GM23338 (cell line): ENCODE data around the gene STOX2. TPM values are rescaled to one million over a fixed set of nuclear protein-coding genes. Genes with fewer than 3 reads are reported as not detected.

ENCODE experiments used
- ATAC-seq: fragments of 200-7000 bp; cut with Tn5 transposase; 3 replicates; pipeline ENCODE4 v1.9.1; 2020
- DNase-seq: peaks from one replicate; pipeline ENCODE4 v3.0.0-alpha.2; 2015; ENCODE audit warnings: low spot score
- H2AFZ ChIP-seq: fragments of 200-600 bp; sonication (generic); 2 replicates; pipeline ENCODE4 v1.8.0; 2016; ENCODE audit warnings: antibody characterized with exemption, mild to moderate bottlenecking, moderate library complexity
- H3F3A ChIP-seq: fragments of 200-600 bp; sonication (generic); replicated peaks from 2 replicates; pipeline ENCODE4 v1.8.0; 2017; ENCODE audit warnings: antibody characterized with exemption, mixed run types, low read depth
- H3K27ac ChIP-seq: fragments of 200-600 bp; sonication (generic); 2 replicates; pipeline ENCODE4 v1.6.1; 2016; ENCODE audit warnings: low read depth
- H3K27me3 ChIP-seq: fragments of 200-600 bp; sonication (generic); 2 replicates; pipeline ENCODE4 v1.8.0; 2016; ENCODE audit warnings: mild to moderate bottlenecking, mixed run types, moderate library complexity; ENCODE audit not compliant: insufficient read depth
- H3K36me3 ChIP-seq: fragments of 200-600 bp; sonication (generic); 2 replicates; pipeline ENCODE4 v1.8.0; 2016; ENCODE audit warnings: mild to moderate bottlenecking; ENCODE audit not compliant: insufficient read depth
- H3K4me1 ChIP-seq: fragments of 200-600 bp; sonication (generic); 2 replicates; pipeline ENCODE4 v1.8.0; 2016; ENCODE audit warnings: mild to moderate bottlenecking, moderate library complexity; ENCODE audit not compliant: insufficient read depth
- H3K4me2 ChIP-seq: fragments of 200-600 bp; sonication (generic); 2 replicates; pipeline ENCODE4 v1.7.1; 2017; ENCODE audit warnings: mixed run types
- H3K4me3 ChIP-seq: fragments of 200-600 bp; sonication (generic); 2 replicates; pipeline ENCODE4 v1.6.1; 2016; ENCODE audit warnings: mixed run types
- H3K79me2 ChIP-seq: fragments of 200-600 bp; sonication (generic); replicated peaks from 2 replicates; pipeline ENCODE4 v1.8.0; 2017; ENCODE audit warnings: mild to moderate bottlenecking; ENCODE audit not compliant: insufficient read depth
- H3K9me2 ChIP-seq: fragments of 200-600 bp; sonication (generic); 2 replicates; pipeline ENCODE4 v1.8.0; 2017; ENCODE audit not compliant: insufficient read depth
- H4K20me1 ChIP-seq: fragments of 200-600 bp; sonication (generic); replicated peaks from 2 replicates; pipeline ENCODE4 v1.8.0; 2017; ENCODE audit warnings: mild to moderate bottlenecking; ENCODE audit not compliant: insufficient read depth
- H3K27ac Mint-ChIP-seq: 2 replicates; pipeline ENCODE4 v1.8.0; 2020; ENCODE audit warnings: inconsistent platforms, mild to moderate bottlenecking, moderate library complexity, mixed read lengths
- H3K27me3 Mint-ChIP-seq: 3 replicates; pipeline ENCODE4 v1.8.0; 2022; ENCODE audit warnings: low read depth, mild to moderate bottlenecking, moderate library complexity, mixed read lengths, inconsistent platforms; ENCODE audit not compliant: insufficient read depth, poor library complexity
- H3K36me3 Mint-ChIP-seq: 3 replicates; pipeline ENCODE4 v1.8.0; 2021; ENCODE audit warnings: low read depth, mild to moderate bottlenecking, inconsistent platforms, moderate library complexity, mixed read lengths
- H3K4me1 Mint-ChIP-seq: 3 replicates; pipeline ENCODE4 v1.8.0; 2020; ENCODE audit warnings: mild to moderate bottlenecking, inconsistent platforms, mixed read lengths
- H3K4me3 Mint-ChIP-seq: 3 replicates; pipeline ENCODE4 v1.8.0; 2021; ENCODE audit warnings: moderate library complexity, mild to moderate bottlenecking, inconsistent platforms, mixed read lengths
- H3K9me3 Mint-ChIP-seq: 3 replicates; pipeline ENCODE4 v1.8.0; 2020; ENCODE audit warnings: moderate library complexity, mild to moderate bottlenecking, inconsistent platforms, mixed read lengths
- CTCF ChIP-seq, 2 experiments: fragments of 200-600 bp in 1 of 2; sonication (generic) in 1 of 2; conservative IDR thresholded peaks; 2 replicates each; pipeline versions ENCODE4 v1.5.1 to v1.6.1; 2016 to 2017; ENCODE audit warnings: antibody characterized with exemption in 2 of 2, low read depth in 2 of 2, mild to moderate bottlenecking in 2 of 2, moderate library complexity in 1 of 2
- EZH2phosphoT487 ChIP-seq: fragments of 200-600 bp; sonication (generic); IDR thresholded peaks from one replicate; pipeline ENCODE4 v1.8.1; 2018; ENCODE audit warnings: antibody characterized with exemption; ENCODE audit not compliant: unreplicated experiment
- POLR2AphosphoS5 ChIP-seq: IDR thresholded peaks from 2 replicates; pipeline ENCODE4 v1.6.1; 2016; ENCODE audit warnings: antibody characterized with exemption, low read depth
- STAT1 ChIP-seq: IDR thresholded peaks from one replicate; pipeline ENCODE4 v1.6.1; 2016; ENCODE audit warnings: antibody characterized with exemption; ENCODE audit not compliant: unreplicated experiment
- ZNF114 ChIP-seq: fragments of 250-450 bp; sonication (Bioruptor Pico); IDR thresholded peaks from 2 replicates; pipeline ENCODE4 v1.5.0; 2020; ENCODE audit warnings: mild to moderate bottlenecking, moderate library complexity
- ZNF462 ChIP-seq: fragments of 250-450 bp; sonication (Bioruptor Pico); IDR thresholded peaks from 2 replicates; pipeline ENCODE4 v1.5.0; 2020; ENCODE audit warnings: mild to moderate bottlenecking, moderate library complexity
- polyA plus RNA-seq: library from polyadenylated mRNA; unstranded; fragments of >200 nt; fragmentation: Nextera tagmentation; extraction: Ambion mirVana; gene quantifications from 2 replicates; pipeline ENCODE4 v1.2.1, GENCODE V29; 2016
- total RNA-seq: library from RNA; depleted of rRNA; stranded (reverse); fragments of >200 nt; shearing (Covaris generic); gene quantifications from 2 replicates; pipeline ENCODE4 v1.2.3, GENCODE V29; 2014

Gene STOX2
- total and polyA plus RNA-seq, 2 experiments from 2014 or later: 19.8 to 20.6 TPM

GRCh38 chr4:183897193-183897592 is 7.9 kb upstream of the STOX2 start (continued):
- TF ChIP-seq ZNF462 (CRISPR knock-in tag): no peak
- no peak for TF ChIP-seq EZH2phosphoT487
- TF ChIP-seq ZNF114 (CRISPR knock-in tag): no peak

- Histone ChIP-seq H3F3A (no peaks in the 10 kb centered on the region), H4K20me1 (no peaks in the 10 kb centered on the region), H3K27ac (no peak overlapping the region), H3K4me3 (no peak overlapping the region), H3K36me3 (peaks cover 8% of the 10 kb centered on the region; the same call in 1 of the 2 replicates), H2AFZ (no peak overlapping the region), H3K27me3 (peaks cover 5% of the 10 kb centered on the region), H3K4me1 (no peaks in the 10 kb centered on the region), H3K9me2 (peaks cover 10% of the 10 kb centered on the region; the same call in 1 of the 2 replicates), H3K79me2 (no peaks in the 10 kb centered on the region), H3K4me2 (no peak overlapping the region)
- ATAC-seq (no peak), DNase-seq (no peak)
- no peaks in the 10 kb centered on the region for H3K4me1 Mint-ChIP-seq
- H3K27me3 Mint-ChIP-seq: peaks cover 6% of the 10 kb centered on the region
- no peak overlapping the region for H3K27ac Mint-ChIP-seq
- peaks cover 23% of the 10 kb centered on the region for H3K9me3 Mint-ChIP-seq
- no peak overlapping the region for H3K4me3 Mint-ChIP-seq
- H3K36me3 Mint-ChIP-seq: peaks cover 21% of the 10 kb centered on the region
- TF ChIP-seq CTCF (conservative IDR thresholded peaks at IDR 0.05; ENCODE audit: low read depth in 2 of 2): no peak
- no peak for TF ChIP-seq STAT1
- TF ChIP-seq POLR2AphosphoS5: no peak
Observed at GRCh38 chr4:183898456-183898855, 6.7 kb upstream of the STOX2 start.
